Hepatocyte (in vitro differentiated cells): ENCODE results near the gene NTPCR. TPM values are rescaled to one million over a fixed set of nuclear protein-coding genes. Genes with fewer than 3 reads are reported as not detected.
"Not testable (repeated sequence)": the region's sequence is repeated elsewhere in the genome, so short reads cannot be mapped to it uniquely, and the experiment has no call there.

Experiments
- DNase-seq: peaks from one replicate; pipeline ENCODE4 v3.0.0-alpha.2; 2016; ENCODE audit warnings: low spot score
- H2AFZ ChIP-seq: fragments of 200-600 bp; sonication (generic); 2 replicates; pipeline ENCODE4 v1.6.0; 2016; ENCODE audit warnings: antibody characterized with exemption, mild to moderate bottlenecking
- H3K27ac ChIP-seq: fragments of 200-600 bp; sonication (generic); 2 replicates; pipeline ENCODE4 v1.5.1; 2016; ENCODE audit warnings: mild to moderate bottlenecking
- H3K27me3 ChIP-seq: fragments of 200-600 bp; sonication (generic); 2 replicates; pipeline ENCODE4 v1.6.1; 2016
- H3K36me3 ChIP-seq: fragments of 200-600 bp; sonication (generic); replicated peaks from 2 replicates; pipeline ENCODE4 v1.5.1; 2016; ENCODE audit warnings: low read depth; ENCODE audit not compliant: insufficient read depth
- H3K4me1 ChIP-seq: fragments of 200-600 bp; sonication (generic); 2 replicates; pipeline ENCODE4 v1.5.1; 2016; ENCODE audit warnings: mild to moderate bottlenecking, moderate library complexity; ENCODE audit not compliant: insufficient read depth
- H3K4me2 ChIP-seq: fragments of 200-600 bp; sonication (generic); 2 replicates; pipeline ENCODE4 v1.6.0; 2016
- H3K4me3 ChIP-seq: fragments of 200-600 bp; sonication (generic); 2 replicates; pipeline ENCODE4 v1.5.1; 2016; ENCODE audit warnings: mild to moderate bottlenecking
- H3K79me2 ChIP-seq: fragments of 200-600 bp; sonication (generic); 2 replicates; pipeline ENCODE4 v1.6.0; 2017; ENCODE audit warnings: mild to moderate bottlenecking
- H3K9me2 ChIP-seq: fragments of 200-600 bp; sonication (generic); replicated peaks from 2 replicates; pipeline ENCODE4 v1.6.0; 2017; ENCODE audit warnings: mild to moderate bottlenecking; ENCODE audit not compliant: insufficient read depth
- H3K9me3 ChIP-seq: fragments of 200-600 bp; sonication (generic); 2 replicates; pipeline ENCODE4 v1.5.1; 2016; ENCODE audit warnings: low read depth, mild to moderate bottlenecking
- H4K20me1 ChIP-seq: fragments of 200-600 bp; sonication (generic); 2 replicates; pipeline ENCODE4 v1.6.0; 2016; ENCODE audit warnings: mild to moderate bottlenecking; ENCODE audit not compliant: insufficient read depth, poor library complexity, severe bottlenecking
- EZH2 ChIP-seq: fragments of 200-600 bp; sonication (generic); IDR thresholded peaks from 2 replicates; pipeline ENCODE4 v1.6.1; 2016; ENCODE audit warnings: antibody characterized with exemption, mild to moderate bottlenecking, borderline replicate concordance
- EZH2phosphoT487 ChIP-seq: fragments of 200-600 bp; sonication (generic); IDR thresholded peaks from one replicate; pipeline ENCODE4 v1.6.1; 2018; ENCODE audit warnings: antibody characterized with exemption, mild to moderate bottlenecking, low read depth, moderate library complexity; ENCODE audit not compliant: unreplicated experiment, severe bottlenecking
- WGBS: methylation state at CpG from one replicate; pipeline ENCODE4 v1.1.6; 2016; ENCODE audit warnings: low lambda C conversion rate; ENCODE audit errors: missing lambda C conversion rate; 5-methylcytosine and 5-hydroxymethylcytosine counted together
- polyA plus RNA-seq: library from polyadenylated mRNA; unstranded; fragments of >200 nt; fragmentation: Nextera tagmentation; extraction: Ambion mirVana; gene quantifications from 2 replicates; pipeline ENCODE4 v1.2.1, GENCODE V29; 2016
- total RNA-seq: library from RNA; depleted of rRNA; stranded (reverse); fragments of >200 nt; gene quantifications from 2 replicates; pipeline ENCODE4 v1.2.3, GENCODE V29; 2014
- TF ChIP-seq, protein P1 (sequence below): fragments of 200-600 bp; sonication (generic); IDR thresholded peaks from 2 replicates; pipeline ENCODE4 v1.5.1; 2016; ENCODE audit warnings: antibody characterized with exemption, mild to moderate bottlenecking; ENCODE audit not compliant: poor library complexity

Gene NTPCR
- total and polyA plus RNA-seq, 2 experiments from 2014 or later, result 32.1 to 52.9 TPM

DNA sequence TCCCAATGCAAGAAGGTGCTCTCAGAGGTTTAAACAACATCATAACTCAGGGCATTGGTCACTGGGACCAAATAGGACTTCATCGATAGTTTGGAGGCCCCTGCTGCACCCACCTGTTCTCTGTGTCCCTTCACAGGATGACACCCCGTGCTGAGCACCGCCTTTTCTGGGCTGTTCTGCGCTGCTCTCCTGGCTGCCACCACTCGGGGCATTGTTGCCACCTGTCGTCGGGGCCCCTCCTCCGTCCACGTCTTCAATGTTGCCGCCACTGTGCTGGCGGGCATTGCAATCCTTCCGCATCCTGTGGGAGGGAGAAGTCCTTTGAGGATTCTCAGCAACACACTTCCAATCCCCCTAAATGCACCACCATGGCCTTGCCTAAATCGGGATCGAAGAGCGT lies 47.7 kb downstream of the NTPCR start:
- no peaks in the 10 kb centered on the region for H3K36me3 ChIP-seq
- H3K4me3 ChIP-seq, result no peak overlapping the region
- no peaks in the 10 kb centered on the region for H3K4me1 ChIP-seq
- no peak for DNase-seq
- H4K20me1 ChIP-seq, result no peaks in the 10 kb centered on the region
- no peak overlapping the region for H3K27ac ChIP-seq
- H3K79me2 ChIP-seq, result no peaks in the 10 kb centered on the region
- TF ChIP-seq EZH2 (no peak), EZH2phosphoT487 (no peak)
- TF ChIP-seq, protein P1, sequence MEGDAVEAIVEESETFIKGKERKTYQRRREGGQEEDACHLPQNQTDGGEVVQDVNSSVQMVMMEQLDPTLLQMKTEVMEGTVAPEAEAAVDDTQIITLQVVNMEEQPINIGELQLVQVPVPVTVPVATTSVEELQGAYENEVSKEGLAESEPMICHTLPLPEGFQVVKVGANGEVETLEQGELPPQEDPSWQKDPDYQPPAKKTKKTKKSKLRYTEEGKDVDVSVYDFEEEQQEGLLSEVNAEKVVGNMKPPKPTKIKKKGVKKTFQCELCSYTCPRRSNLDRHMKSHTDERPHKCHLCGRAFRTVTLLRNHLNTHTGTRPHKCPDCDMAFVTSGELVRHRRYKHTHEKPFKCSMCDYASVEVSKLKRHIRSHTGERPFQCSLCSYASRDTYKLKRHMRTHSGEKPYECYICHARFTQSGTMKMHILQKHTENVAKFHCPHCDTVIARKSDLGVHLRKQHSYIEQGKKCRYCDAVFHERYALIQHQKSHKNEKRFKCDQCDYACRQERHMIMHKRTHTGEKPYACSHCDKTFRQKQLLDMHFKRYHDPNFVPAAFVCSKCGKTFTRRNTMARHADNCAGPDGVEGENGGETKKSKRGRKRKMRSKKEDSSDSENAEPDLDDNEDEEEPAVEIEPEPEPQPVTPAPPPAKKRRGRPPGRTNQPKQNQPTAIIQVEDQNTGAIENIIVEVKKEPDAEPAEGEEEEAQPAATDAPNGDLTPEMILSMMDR, result no peak
- WGBS, result 94% methylated on average over 15 of the region's 15 CpGs
- no peaks in the 10 kb centered on the region for H3K9me2 ChIP-seq
- H3K27me3 ChIP-seq, result no peaks in the 10 kb centered on the region
- no peaks in the 10 kb centered on the region for H3K9me3 ChIP-seq
- no peak overlapping the region for H2AFZ ChIP-seq
- H3K4me2 ChIP-seq, result no peak overlapping the region

DNA sequence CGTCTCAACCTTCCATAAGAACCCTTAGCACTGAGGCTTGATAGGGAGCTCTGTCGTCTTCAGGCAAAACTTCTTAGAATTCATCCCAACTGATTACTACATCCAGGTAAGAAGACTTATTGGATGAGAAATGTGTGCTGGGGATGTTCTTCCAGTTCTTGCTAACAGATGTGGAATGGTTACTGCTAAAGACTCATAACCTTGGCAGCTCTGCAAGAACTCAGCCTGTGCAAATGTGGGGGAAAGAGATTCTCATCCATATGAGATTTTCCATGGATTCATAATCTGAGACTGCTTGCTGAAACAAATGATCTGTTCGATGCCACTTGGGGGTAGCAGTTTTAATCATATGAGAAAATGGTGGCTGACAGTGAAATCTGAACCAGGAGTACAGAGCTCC lies 48.2 kb downstream of the NTPCR start:
- no peak for TF ChIP-seq EZH2
- TF ChIP-seq, protein P1, result no peak
- TF ChIP-seq EZH2phosphoT487, result no peak
- no peak for DNase-seq
- no peak overlapping the region for H3K4me3 ChIP-seq
- H3K4me1 ChIP-seq, result no peaks in the 10 kb centered on the region
- no peaks in the 10 kb centered on the region for H4K20me1 ChIP-seq
- H3K36me3 ChIP-seq, result no peaks in the 10 kb centered on the region
- H3K9me2 ChIP-seq, result no peaks in the 10 kb centered on the region
- no peak overlapping the region for H3K4me2 ChIP-seq
- H3K9me3 ChIP-seq, result no peaks in the 10 kb centered on the region
- no peaks in the 10 kb centered on the region for H3K27me3 ChIP-seq
- H3K79me2 ChIP-seq, result no peaks in the 10 kb centered on the region
- no peak overlapping the region for H3K27ac ChIP-seq
- no peak overlapping the region for H2AFZ ChIP-seq
- WGBS, result 94% methylated on average over 3 of the region's 3 CpGs

DNA sequence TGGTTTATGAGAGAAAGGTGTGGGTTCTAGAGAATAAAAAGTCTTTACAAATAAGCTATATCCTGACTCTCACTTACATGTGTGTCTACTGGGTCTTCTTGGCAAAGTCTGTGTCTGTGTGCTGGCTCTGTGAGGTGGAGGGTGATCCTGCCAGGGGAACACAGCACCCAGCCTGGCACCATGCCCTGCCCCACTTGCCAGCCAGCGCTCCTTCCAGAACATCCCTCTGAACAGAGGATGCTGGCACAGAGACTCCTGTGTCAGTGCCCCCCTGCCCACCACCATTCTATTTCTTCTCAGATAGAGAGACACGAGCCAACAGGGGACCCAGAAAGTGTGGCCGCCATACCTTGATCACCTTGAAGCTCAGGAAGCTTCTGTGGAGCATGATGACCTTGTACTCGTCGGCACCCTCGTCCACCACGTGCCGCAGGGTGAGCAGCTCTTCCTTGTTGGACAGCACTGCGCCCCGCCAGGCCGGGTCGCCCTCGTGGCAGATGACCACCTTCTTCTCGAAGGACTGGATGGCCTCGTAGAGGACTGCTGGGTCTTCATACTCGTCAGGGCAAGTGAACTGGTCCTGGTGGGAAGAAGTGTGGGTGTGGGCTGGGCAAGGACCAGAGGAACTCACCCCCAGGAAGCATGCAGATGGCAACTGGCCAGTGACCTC lies 49.7 kb downstream of the NTPCR start:
- Histone ChIP-seq H3K36me3 (no peaks in the 10 kb centered on the region), H3K27ac (no peak overlapping the region), H3K79me2 (no peaks in the 10 kb centered on the region), H3K9me2 (no peaks in the 10 kb centered on the region), H3K4me1 (no peaks in the 10 kb centered on the region), H3K4me3 (no peak overlapping the region), H2AFZ (no peak overlapping the region), H3K9me3 (no peaks in the 10 kb centered on the region), H4K20me1 (no peaks in the 10 kb centered on the region), H3K27me3 (no peaks in the 10 kb centered on the region), H3K4me2 (no peak overlapping the region)
- 97% methylated on average over 16 of the region's 16 CpGs for WGBS
- no peak for DNase-seq
- TF ChIP-seq EZH2 (no peak), EZH2phosphoT487 (no peak)
- TF ChIP-seq, protein P1, result no peak

DNA sequence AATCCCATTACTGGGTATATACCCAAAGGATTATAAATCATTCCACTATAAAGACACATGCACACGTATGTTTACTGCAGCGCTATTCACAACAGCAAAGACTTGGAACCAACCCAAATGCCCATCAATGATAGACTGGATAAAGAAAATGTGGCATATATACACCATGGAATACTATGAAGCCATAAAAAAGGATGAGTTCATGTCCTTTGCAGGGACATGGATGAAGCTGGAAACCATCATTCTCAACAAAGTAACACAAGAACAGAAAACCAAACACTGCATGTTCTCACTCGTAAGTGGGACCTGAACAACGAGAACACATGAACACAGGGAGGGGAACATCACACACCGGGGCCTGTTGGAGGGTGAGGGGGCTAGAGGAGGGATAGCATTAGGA lies 53.2 kb downstream of the NTPCR start:
- not testable (repeated sequence) for H3K4me1 ChIP-seq, H3K27ac ChIP-seq, H3K9me2 ChIP-seq, H4K20me1 ChIP-seq, H2AFZ ChIP-seq, H3K79me2 ChIP-seq, H3K4me3 ChIP-seq, H3K36me3 ChIP-seq, H3K9me3 ChIP-seq, DNase-seq, H3K4me2 ChIP-seq, H3K27me3 ChIP-seq
- WGBS, result 97% methylated on average over 5 of the region's 5 CpGs
